GM10847 (cell line): ENCODE results near the gene AZGP1.

Experiments used
- POLR2A ChIP-seq: IDR thresholded peaks from 2 replicates; pipeline ENCODE4 v1.6.1; 2011; ENCODE audit not compliant: insufficient read length; ENCODE audit errors: extremely low read depth

AZGP1 gene

GRCh38 chr7:99949645-99950228, 26.1 kb downstream of the AZGP1 start:
- TF ChIP-seq POLR2A: no peak

DNA sequence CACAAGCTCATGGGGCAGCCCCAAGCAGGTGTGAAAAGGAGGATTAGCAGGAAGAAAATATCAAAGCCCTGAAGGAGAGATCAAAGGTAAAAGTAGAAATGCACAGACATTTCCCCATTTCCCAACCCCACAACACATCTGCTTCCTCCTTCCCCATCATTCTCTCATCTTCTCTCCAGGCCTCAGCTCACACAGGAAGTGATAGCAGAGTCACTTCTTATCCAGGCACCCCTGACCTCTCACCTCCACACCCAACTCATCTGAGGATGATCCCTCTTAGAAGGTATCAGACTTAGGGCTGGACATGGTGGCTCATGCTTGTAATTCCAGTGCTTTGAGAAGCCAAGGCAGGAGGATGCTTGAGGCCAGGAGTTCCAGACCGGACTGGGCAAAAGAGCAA, 28.2 kb downstream of the AZGP1 start:
- TF ChIP-seq POLR2A: no peak

GRCh38 chr7:99944497-99945070, 31.2 kb downstream of the AZGP1 start:
- no peak for TF ChIP-seq POLR2A

DNA sequence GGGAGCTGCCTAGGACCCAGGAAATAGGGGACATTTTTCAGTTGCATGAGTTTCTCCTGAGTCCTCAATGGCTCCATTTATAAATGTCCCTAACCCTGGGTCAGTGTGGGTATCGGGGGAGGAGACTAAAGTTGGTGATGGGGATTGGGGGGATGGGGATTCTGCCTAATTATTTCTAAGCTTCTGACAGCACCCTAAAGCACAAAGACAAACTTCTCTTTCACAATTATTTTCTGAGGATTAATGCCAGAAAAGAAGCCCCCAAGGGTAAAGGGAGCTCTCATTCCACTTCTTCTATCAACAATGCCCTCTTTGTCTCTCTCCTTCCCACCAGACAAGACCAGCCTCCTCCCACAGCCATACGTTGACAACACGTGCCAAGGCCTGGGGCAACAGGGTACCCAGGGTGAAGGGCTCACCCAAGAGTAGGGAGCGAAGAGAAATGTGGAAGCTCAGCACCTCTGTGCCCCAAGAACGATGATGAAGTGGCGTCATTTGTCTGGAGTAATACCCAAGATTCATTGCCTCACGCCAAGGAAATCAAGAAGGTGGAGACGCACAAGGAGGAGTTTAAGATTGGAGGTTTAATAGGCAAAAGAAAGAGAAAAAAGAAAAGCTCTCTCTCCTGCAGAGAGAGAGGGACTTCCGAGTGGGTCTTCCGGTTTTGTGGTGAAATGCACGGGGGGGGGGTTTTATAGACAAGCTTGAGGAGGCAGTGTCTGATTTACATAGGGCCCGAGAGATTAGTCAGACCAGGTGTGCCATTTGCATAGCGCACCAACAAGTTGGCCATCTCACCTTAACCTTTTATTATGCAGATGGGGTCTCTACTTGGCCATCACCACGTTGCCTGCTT, 32.0 kb downstream of the AZGP1 start:
- no peak for TF ChIP-seq POLR2A

- no peak for TF ChIP-seq POLR2A
Observed at GRCh38 chr7:99938296-99938695, 37.5 kb downstream of the AZGP1 start.

GRCh38 chr7:99930376-99930775, 45.5 kb downstream of the AZGP1 start:
- TF ChIP-seq POLR2A: no peak

DNA sequence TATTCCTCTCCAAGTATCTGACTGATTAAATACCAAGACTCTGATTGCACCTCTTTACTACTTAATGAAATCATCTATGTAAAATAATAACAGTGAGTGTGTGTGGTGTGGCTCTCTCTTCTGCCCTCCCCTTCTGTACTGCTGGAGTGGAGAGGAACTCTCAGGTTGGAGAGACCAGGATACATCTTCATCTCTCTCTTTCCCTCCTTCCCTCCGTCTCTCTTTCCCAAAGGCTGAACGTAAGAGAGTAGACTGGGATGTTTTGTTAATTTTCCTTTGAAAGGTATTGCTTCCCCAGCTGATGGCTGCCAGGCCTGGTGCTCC, 46.1 kb downstream of the AZGP1 start:
- no peak for TF ChIP-seq POLR2A

DNA sequence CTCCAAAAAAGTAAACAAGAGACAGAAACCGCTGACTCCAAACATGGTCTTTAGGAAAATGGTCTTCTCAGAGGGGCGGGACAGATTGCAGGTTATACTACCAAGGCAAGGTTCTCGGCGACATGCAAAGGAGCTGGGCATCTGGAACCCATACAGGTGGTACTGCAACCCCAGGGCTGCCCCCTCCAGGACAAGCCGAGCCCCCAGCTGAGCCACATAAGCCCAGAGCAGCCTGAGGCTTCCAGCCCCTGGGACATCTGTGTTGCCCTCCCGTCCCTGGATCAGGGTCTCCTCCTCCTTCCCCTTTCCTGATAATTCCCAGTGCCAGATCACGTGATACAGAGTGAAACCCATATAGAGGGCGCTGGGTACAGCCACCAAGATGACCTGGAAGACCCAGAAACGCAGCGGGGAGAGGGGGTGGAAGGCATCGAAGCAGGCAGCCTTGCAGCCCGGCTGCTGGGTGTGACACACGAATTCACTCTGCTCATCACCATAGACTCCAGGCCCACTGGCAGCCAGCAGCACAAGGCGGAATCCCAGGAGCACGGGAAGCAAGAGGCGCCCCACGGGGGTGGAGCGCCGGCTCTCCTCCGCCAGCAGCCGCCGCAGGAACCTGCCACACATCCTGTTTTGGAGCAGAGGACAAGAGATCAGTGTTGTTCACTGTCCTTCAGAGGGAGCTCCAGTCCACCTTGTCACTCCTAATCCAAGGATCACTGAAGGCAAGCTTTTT, 46.7 kb downstream of the AZGP1 start, which contains the start of gene GJC3:
GJC3 (minus strand) TSS at position 627 of the 736 bp plus-strand sequence; CDS start at position 627, 0 bp downstream.
- TF ChIP-seq POLR2A: no peak

DNA sequence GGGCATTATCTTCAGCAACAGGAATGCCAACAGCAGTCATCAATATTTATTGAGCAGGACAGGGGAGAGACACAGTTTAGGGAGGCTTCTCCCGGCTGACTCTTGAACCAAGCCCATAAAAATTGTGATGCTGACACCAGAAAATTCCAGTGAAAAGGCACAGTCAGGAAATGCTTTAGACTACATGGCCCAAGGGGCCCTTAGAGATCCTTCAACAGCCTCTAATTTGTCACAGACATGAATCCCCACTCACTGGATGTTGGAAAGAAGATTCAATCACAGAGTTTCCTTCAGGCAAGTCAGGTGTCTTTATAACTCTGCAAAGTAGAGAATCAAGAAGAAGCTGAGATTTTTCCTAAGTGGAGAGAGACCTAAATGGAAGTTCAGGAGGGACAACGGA, 47.6 kb downstream of the AZGP1 start:
- no peak for TF ChIP-seq POLR2A

GRCh38 chr7:99927536-99927935, 48.3 kb downstream of the AZGP1 start:
- TF ChIP-seq POLR2A: no peak

DNA sequence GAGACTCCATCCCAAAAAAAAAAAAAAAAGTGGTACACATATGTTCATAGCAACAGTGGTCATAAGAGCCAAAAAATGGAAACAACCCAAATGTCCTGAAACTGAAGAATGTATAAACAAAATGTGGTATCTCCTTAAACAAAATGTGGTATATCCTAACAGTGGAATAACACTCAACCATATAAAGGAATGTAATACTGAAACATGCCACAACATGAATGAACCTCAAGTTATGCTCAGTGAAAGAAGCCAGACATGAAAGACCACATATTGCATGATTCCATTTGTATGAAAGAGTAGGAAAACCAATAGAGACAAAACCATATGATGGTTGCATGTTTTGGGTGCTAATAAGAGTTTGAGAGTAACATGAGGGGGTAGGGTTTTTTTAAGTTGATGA, 49.5 kb downstream of the AZGP1 start:
- TF ChIP-seq POLR2A: no peak

DNA sequence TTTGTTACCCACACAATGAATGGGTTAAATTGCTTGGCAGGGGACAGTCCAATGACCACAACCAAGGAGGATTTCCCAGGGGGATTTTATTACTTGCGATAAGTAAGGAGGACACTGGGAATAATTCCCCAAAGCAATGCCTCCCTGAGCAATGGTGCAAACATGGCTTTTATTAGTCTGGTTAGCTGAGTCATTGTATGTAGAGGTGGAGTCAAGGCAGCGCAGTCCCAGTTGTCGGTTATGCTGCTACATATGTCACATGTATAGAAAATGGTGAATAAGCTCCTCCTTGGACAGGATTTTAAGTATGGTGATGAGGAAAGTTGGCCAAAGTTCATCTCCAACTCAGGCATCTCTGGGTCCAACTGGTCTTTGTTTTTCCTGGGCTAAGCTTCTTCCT, 52.6 kb downstream of the AZGP1 start:
- no peak for TF ChIP-seq POLR2A

GRCh38 chr7:99920149-99920548, 55.7 kb downstream of the AZGP1 start:
- TF ChIP-seq POLR2A: no peak

GRCh38 chr7:99919814-99920112, 56.1 kb downstream of the AZGP1 start:
- TF ChIP-seq POLR2A: no peak

DNA sequence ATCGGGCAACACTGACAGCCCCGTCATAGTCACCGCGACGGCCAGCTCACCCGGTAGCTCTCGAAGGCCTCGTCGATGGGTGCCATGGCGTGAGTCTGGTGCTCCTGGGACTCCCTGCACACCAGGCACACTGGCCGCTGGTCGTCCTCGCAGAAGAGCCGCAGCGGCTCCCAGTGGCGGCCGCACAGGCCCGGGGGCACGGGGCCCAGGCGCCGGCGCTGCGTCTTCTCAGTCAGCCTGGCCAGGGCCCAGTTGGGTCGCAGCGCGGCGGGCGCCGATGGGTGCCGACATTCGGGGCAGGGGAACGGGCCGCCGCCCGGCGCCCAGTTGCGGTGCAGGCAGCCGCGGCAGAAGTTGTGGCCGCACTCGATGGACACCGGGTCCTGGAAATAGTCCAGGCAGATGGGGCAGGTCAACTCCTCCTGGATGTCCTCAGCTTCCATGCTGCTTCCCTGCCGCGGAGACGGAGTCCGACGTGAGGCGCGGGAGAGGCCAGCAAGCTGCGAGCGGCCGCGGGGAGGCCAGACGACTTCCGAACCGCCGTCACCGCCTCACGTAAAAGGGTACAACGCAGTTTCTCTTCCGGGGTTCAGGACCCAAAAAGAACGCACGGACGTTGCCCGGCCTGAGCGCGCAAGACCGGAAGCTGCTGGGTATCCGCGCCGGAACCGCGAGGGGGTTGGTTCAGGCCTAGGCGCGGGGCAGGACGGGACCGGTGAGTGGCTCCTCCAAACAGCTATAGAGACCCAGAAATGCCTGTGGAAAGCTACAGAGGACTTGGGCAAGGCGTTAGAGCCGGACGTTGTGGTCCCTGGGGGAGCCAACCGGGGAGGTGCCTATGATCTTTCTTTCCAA, 56.6 kb downstream of the AZGP1 start, which contains the start of gene TRIM4:
TRIM4 (minus strand) TSS at position 572 of the 855 bp plus-strand sequence; CDS start at position 443, 129 bp downstream.
- peak; percentile 79 for TF ChIP-seq POLR2A
